Measurements from ENCODE around the gene HGF.

The HGF gene

DNA sequence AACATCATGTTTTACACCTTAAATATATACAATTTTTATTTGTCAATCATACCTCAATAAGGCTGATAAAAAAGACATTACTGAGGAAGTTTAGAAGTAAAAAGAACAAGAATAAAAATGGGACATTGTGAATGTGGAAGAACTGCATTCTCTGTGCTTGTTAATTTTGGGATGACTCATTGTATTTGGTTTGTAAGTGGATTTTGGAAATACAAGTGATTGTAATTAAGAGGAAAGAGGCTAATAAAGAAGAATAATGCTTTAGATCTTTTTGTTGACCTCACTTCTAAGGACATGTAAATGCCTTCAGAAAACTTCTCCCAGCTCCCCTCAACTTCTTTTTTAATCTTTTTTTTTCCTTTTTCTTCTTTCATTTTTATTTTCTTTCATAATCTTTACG, 76.0 kb downstream of the HGF start:
- Histone ChIP-seq H3K27me3 (ENCODE audit: insufficient read depth, low read length) (no peaks in the 10 kb centered on the region), H2AFZ (ENCODE audit: low read depth, low read length) (no peak overlapping the region), H3K36me3 (ENCODE audit: insufficient read depth, low read length) (no peaks in the 10 kb centered on the region), H3K9me3 (ENCODE audit: low read length) (no peaks in the 10 kb centered on the region), H3K4me1 (ENCODE audit: insufficient read depth, low read length) (no peaks in the 10 kb centered on the region), H3K4me3 (ENCODE audit: low read length) (no peak overlapping the region)

DNA sequence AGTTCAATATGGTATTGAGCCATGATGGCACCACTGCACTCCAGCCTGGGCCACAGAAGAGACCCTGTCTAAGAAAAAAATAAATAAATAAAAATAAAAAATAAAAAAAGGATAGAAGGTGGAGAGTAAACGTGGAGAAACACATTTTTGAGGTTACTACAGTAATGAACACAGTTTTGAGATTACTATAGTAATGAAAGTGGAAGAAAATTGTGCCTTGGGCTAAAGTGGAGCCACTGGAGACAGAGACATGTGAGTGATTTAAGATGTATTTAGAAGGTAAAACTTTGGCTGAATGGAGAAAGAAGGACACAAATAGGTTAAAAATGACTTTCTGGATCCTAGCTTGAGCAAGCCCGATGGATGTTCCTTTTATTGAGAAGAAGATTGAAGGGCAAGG, 76.8 kb downstream of the HGF start:
- H3K9me3 ChIP-seq (ENCODE audit: low read length), result no peaks in the 10 kb centered on the region
- H3K4me3 ChIP-seq (ENCODE audit: low read length), result no peak overlapping the region
- H3K4me1 ChIP-seq (ENCODE audit: insufficient read depth, low read length), result no peaks in the 10 kb centered on the region
- H2AFZ ChIP-seq (ENCODE audit: low read depth, low read length), result no peak overlapping the region
- H3K36me3 ChIP-seq (ENCODE audit: insufficient read depth, low read length), result no peaks in the 10 kb centered on the region
- no peaks in the 10 kb centered on the region for H3K27me3 ChIP-seq (ENCODE audit: insufficient read depth, low read length)

DNA sequence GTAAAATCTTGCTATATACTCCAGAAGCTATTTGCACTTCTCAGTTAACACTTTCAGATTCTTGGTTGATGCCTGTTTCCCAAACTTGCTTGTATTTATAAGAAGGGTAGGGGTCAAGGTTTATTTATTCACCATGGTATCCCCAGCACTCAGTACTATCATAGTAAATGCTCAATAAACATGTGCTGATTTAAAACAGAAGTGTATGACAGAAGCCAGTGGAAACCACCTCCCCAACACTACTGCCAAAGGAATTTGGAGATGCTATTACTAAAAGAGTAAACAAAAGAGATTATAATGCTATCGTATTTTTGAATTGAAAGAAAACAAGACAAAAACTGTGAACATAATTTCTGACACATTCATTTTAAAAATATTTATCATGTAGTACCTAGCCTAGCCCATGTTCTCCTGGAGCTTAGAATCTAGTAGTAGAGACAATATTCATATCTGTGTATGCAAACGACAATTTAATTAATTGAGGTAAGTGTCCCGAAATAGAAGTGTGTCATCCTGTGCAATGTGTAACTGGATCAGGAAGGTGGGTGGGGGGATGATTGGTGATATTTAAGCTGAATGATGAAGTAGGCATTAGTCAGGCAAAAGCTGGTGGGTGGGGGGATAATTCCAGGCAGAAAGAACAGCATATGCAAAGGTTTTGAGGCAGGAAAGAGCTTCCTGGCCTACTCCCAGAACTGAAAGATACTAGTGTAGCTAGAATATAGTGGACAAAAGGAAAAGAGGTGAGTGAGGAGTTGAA, 77.5 kb downstream of the HGF start:
- Histone ChIP-seq H3K4me3 (ENCODE audit: low read length) (no peak overlapping the region), H3K27me3 (ENCODE audit: insufficient read depth, low read length) (no peaks in the 10 kb centered on the region), H3K4me1 (ENCODE audit: insufficient read depth, low read length) (no peaks in the 10 kb centered on the region), H3K36me3 (ENCODE audit: insufficient read depth, low read length) (no peaks in the 10 kb centered on the region), H2AFZ (ENCODE audit: low read depth, low read length) (no peak overlapping the region), H3K9me3 (ENCODE audit: low read length) (no peaks in the 10 kb centered on the region)

DNA sequence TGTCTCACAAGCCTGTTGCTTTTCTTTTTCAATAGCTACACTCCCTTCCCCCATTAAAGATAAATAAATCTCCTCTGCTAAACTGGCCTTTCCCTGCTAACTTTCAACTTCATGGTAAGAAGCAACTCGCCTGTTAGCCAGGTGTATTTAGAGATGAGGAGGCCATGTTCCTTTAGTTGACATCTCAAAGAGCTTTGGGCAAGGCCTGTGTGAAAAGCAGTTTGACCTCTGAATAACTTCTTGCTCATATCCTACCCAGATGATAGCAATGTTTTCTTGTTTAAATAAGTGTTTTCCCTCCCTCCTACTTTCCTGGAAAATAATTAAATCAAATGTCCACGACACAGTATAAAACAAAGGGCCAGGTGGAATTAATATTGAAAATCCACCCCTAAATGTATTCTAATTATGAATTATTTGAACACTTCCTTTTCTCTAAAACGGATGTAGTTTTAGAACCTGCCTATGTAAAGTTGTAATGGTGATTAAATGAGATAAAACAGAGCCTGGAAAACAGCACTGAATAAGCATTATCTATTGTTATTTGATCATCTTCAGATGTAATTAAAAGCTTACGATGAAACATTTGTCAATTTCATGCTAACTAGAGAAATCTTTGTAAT, 78.5 kb downstream of the HGF start:
- Histone ChIP-seq H3K36me3 (ENCODE audit: insufficient read depth, low read length) (no peaks in the 10 kb centered on the region), H3K9me3 (ENCODE audit: low read length) (no peaks in the 10 kb centered on the region), H3K4me3 (ENCODE audit: low read length) (no peak overlapping the region), H3K27me3 (ENCODE audit: insufficient read depth, low read length) (no peaks in the 10 kb centered on the region), H2AFZ (ENCODE audit: low read depth, low read length) (no peak overlapping the region), H3K4me1 (ENCODE audit: insufficient read depth, low read length) (no peaks in the 10 kb centered on the region)

DNA sequence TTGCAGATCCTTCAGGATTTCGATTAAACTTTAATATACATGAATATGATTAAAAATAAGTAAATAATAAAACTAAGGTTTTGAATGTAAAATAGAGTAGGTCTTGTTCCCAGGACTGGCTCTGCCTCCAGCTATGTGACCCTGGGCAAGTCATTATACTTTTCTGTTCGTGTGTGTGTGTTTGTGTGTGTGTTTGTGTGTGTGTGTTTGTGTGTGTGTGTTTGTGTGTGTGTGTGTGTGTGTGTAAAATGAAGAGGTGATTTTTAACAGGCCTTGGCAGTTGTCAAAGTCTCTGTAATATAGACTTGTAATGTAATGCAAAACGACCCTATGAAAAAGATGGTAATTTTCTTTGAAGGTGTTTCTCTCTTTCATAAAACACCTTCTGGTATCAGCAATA, 79.2 kb downstream of the HGF start:
- Histone ChIP-seq H3K4me1 (ENCODE audit: insufficient read depth, low read length) (no peaks in the 10 kb centered on the region), H3K27me3 (ENCODE audit: insufficient read depth, low read length) (no peaks in the 10 kb centered on the region), H2AFZ (ENCODE audit: low read depth, low read length) (no peak overlapping the region), H3K36me3 (ENCODE audit: insufficient read depth, low read length) (no peaks in the 10 kb centered on the region), H3K9me3 (ENCODE audit: low read length) (no peaks in the 10 kb centered on the region), H3K4me3 (ENCODE audit: low read length) (no peak overlapping the region)

DNA sequence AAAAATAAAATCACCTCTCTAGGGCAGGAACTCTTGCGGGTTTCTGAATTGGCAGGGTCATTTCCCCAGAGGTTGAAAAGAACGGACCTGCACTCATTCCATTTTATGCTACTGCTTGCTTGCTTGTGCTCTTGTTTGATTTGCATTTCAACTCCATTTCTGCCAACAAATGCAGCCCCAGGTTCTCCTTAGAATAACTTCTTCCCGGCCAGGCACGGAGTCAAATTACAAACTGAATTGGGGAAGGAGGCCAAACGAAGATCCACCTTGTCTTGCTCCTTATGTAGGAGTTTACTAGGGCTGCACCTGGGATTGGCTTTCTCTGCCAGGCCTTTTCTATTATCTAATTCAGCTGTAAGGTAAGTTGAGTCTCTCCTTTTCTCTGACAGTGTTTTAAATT, 79.6 kb downstream of the HGF start:
- Histone ChIP-seq H3K9me3 (ENCODE audit: low read length) (no peaks in the 10 kb centered on the region), H2AFZ (ENCODE audit: low read depth, low read length) (no peak overlapping the region), H3K36me3 (ENCODE audit: insufficient read depth, low read length) (no peaks in the 10 kb centered on the region), H3K4me3 (ENCODE audit: low read length) (no peak overlapping the region), H3K4me1 (ENCODE audit: insufficient read depth, low read length) (peaks cover under 1% of the 10 kb centered on the region), H3K27me3 (ENCODE audit: insufficient read depth, low read length) (no peaks in the 10 kb centered on the region)

DNA sequence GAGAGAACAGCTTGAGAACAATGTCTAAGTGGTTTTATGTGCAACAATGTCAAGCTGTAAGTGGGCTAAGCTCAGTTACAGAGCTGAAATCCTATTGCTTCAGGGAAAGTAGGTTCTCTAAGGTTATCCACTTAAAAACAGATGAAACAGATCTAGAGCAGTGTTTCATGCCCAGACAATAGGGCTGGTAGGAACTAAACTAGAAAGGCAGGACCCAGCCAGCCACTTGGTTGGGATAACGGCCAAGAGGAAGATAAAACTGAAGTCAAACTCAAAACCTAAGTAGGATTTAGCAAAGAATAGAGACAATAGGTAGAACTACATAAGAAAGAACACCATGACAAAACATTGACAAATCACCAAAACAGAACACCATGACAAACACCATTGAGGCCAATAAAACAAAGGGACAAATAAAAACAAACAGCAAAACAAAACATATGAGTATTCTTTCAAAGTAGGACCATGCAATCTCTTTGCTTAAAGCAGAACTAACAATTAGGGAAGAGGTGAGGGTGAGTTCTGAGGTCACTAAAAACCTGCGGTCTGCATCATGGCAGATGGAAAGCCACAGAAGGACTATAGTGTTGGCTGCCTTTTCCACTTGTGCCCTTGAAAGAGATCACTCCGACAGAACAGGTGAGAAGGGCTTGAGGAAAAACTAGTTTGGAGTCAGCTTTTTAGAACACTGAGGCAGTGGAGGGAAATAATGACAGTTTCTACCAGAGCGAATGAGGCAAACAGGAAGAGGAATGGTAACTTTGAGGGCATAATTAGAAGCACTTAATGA, 81.0 kb downstream of the HGF start:
- H3K27me3 ChIP-seq (ENCODE audit: insufficient read depth, low read length), result no peaks in the 10 kb centered on the region
- H3K4me1 ChIP-seq (ENCODE audit: insufficient read depth, low read length), result peaks cover 11% of the 10 kb centered on the region
- no peaks in the 10 kb centered on the region for H3K36me3 ChIP-seq (ENCODE audit: insufficient read depth, low read length)
- H3K9me3 ChIP-seq (ENCODE audit: low read length), result no peaks in the 10 kb centered on the region
- no peak overlapping the region for H3K4me3 ChIP-seq (ENCODE audit: low read length)
- H2AFZ ChIP-seq (ENCODE audit: low read depth, low read length), result no peak overlapping the region

DNA sequence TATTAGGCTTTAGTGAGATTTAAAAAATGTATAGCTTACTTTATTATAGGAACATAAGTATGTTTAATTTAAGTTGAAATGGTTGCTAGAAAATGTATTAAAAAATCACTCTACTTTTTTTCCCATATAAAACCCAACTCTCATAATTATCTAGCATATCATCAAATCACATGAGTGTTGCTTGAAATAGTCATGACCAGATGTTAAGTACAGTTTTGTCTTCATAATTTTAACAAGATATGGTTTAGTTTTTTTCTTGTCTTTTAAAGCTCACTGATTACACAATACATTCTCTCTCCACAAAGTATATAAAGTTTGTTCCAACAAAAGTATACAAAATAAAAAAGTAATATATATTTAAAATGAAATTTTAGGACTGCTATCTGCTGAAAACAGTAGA, 82.8 kb downstream of the HGF start:
- H2AFZ ChIP-seq (ENCODE audit: low read depth, low read length), result no peak overlapping the region
- H3K4me1 ChIP-seq (ENCODE audit: insufficient read depth, low read length), result peaks cover 11% of the 10 kb centered on the region
- no peaks in the 10 kb centered on the region for H3K9me3 ChIP-seq (ENCODE audit: low read length)
- no peaks in the 10 kb centered on the region for H3K36me3 ChIP-seq (ENCODE audit: insufficient read depth, low read length)
- H3K4me3 ChIP-seq (ENCODE audit: low read length), result no peak overlapping the region
- no peaks in the 10 kb centered on the region for H3K27me3 ChIP-seq (ENCODE audit: insufficient read depth, low read length)

DNA sequence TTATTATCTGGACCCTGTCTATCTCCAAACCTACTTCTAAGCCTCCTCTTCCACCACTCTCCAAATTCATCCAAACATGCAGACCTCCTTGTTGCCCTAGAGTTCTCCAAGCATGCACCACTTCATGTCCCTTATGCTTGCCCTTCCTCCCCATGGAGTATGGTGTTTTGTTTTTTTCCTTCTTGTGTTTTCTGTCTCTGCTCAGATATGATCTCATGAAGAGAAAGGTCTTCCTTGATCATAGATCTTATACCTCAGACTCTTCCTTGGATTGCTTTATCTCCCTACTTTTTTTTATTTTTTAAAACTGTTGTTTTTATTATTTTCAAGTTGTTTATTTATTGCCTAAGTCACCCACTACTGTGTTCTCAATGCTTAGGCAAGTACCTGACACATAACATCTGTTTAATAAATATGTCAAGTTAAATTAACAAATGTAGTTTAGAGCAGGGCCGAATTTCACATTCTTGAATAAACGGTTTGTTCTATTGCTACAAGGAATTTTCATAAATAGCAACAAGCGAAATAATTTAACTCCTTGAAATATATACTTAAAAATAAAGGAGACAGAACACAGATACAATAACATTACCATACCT, 84.5 kb downstream of the HGF start:
- H3K4me1 ChIP-seq (ENCODE audit: insufficient read depth, low read length), result peaks cover 11% of the 10 kb centered on the region
- H3K27me3 ChIP-seq (ENCODE audit: insufficient read depth, low read length), result no peaks in the 10 kb centered on the region
- no peak overlapping the region for H2AFZ ChIP-seq (ENCODE audit: low read depth, low read length)
- H3K36me3 ChIP-seq (ENCODE audit: insufficient read depth, low read length), result no peaks in the 10 kb centered on the region
- no peak overlapping the region for H3K4me3 ChIP-seq (ENCODE audit: low read length)
- no peaks in the 10 kb centered on the region for H3K9me3 ChIP-seq (ENCODE audit: low read length)

DNA sequence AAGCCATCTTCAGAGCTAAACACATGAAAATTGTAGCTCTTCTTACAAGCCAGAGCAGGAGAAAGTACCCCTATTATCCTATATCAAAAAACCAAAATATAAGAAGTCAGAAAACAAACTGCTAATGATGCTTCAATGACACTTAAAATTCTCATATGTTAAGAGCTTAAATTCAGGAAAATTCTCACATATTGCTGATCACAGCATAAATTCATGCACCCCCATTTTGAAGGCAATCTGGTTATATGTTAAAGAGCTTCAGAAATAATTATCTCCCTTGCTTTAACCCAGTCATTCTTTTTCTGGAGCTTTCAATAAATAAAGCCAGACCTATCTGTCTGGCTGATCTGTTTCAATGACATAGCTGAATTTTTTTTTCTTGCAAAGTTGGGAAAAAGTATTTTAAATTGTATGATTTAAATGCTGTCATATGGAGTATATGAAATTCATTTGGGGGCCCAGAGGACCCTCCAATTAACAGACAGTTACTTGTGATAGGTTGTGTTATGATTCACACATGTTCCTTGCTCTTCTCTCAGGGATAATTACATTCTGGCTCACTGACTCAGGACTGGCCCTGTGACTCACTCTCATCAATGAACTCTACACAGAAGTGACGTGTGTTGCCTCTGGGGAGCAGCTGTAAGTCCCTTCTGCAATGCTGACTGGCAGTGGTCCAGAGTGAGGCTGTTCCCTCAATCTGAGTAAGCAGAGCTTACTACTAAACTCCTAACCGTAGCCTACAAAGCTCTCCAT, 85.2 kb downstream of the HGF start:
- Histone ChIP-seq H2AFZ (ENCODE audit: low read depth, low read length) (no peak overlapping the region), H3K4me1 (ENCODE audit: insufficient read depth, low read length) (peaks cover 11% of the 10 kb centered on the region), H3K9me3 (ENCODE audit: low read length) (no peaks in the 10 kb centered on the region), H3K36me3 (ENCODE audit: insufficient read depth, low read length) (no peaks in the 10 kb centered on the region), H3K4me3 (ENCODE audit: low read length) (no peak overlapping the region), H3K27me3 (ENCODE audit: insufficient read depth, low read length) (no peaks in the 10 kb centered on the region)

DNA sequence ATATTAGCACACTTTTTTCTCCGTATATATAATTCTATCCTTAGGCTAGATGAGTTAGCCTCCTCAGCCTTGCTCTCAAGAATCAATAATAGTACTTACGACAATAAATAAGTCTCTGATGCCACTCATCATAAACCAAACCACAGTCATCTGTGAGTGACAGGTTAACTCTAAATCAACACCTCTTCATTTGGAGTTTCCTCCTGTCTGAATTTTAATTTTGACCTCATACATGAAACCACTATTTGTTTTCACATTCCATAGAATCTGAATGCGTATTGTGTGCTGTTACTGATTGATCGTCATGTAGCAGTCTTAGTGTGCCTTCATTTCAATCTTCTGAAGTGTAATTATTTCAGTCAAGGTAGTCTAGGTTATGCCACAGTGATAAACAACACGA, 85.8 kb downstream of the HGF start:
- no peak overlapping the region for H2AFZ ChIP-seq (ENCODE audit: low read depth, low read length)
- no peaks in the 10 kb centered on the region for H3K27me3 ChIP-seq (ENCODE audit: insufficient read depth, low read length)
- H3K9me3 ChIP-seq (ENCODE audit: low read length), result no peaks in the 10 kb centered on the region
- no peaks in the 10 kb centered on the region for H3K36me3 ChIP-seq (ENCODE audit: insufficient read depth, low read length)
- H3K4me1 ChIP-seq (ENCODE audit: insufficient read depth, low read length), result peaks cover 11% of the 10 kb centered on the region
- no peak overlapping the region for H3K4me3 ChIP-seq (ENCODE audit: low read length)

DNA sequence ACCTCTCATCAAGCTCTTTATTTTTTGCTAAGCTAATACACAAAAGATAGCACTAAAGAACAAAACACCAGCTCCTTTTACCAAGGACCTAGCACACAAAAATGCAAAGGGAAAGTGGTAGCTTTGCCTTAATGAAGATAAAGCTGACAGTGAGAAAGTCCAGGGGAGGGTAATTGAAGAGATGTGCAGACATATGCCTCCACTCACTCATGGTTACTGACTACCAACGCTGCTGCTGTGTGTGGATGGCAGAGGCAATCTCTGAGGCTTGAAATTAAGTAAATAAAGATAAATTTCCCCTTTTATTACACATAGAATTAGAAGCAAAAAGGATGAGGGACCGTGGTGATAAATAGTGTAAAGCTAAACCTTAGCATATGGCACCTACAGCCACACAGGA, 87.0 kb downstream of the HGF start:
- H3K4me3 ChIP-seq (ENCODE audit: low read length), result no peak overlapping the region
- no peaks in the 10 kb centered on the region for H3K36me3 ChIP-seq (ENCODE audit: insufficient read depth, low read length)
- H3K4me1 ChIP-seq (ENCODE audit: insufficient read depth, low read length), result peaks cover 11% of the 10 kb centered on the region
- no peak overlapping the region for H2AFZ ChIP-seq (ENCODE audit: low read depth, low read length)
- no peaks in the 10 kb centered on the region for H3K27me3 ChIP-seq (ENCODE audit: insufficient read depth, low read length)
- no peaks in the 10 kb centered on the region for H3K9me3 ChIP-seq (ENCODE audit: low read length)

Data from neuron (in vitro differentiated cells).